NCI-H146 treated with DMSO at 0.1 percent for 48 hours (cell line): ENCODE measurements around the gene ZDHHC14.
A peak's percentile ranks its signal among the peaks of the same experiment; 100 is the strongest.

Experiments used
- DNase-seq: peaks from one replicate; lab custom pipeline; 2025; ENCODE audit not compliant: unreplicated experiment; lab: John Stamatoyannopoulos, UW

The ZDHHC14 gene

GRCh38 chr6:157635388-157636244 is 254.6 kb downstream of the ZDHHC14 start:
- no peak for DNase-seq

- DNase-seq, result no peak
Observed at GRCh38 chr6:157637516-157637915, 256.5 kb downstream of the ZDHHC14 start.

GRCh38 chr6:157637941-157638662 is 257.1 kb downstream of the ZDHHC14 start:
- no peak for DNase-seq

- no peak for DNase-seq
Observed at GRCh38 chr6:157638779-157639178, 257.8 kb downstream of the ZDHHC14 start.

- DNase-seq, result no peak
Observed at GRCh38 chr6:157640746-157641451, 259.9 kb downstream of the ZDHHC14 start.

- no peak for DNase-seq
Observed at GRCh38 chr6:157641837-157642236, 260.8 kb downstream of the ZDHHC14 start.

GRCh38 chr6:157642736-157643135 is 261.7 kb downstream of the ZDHHC14 start:
- no peak for DNase-seq

GRCh38 chr6:157644043-157644810 is 263.2 kb downstream of the ZDHHC14 start:
- no peak for DNase-seq

GRCh38 chr6:157645201-157645795 is 264.3 kb downstream of the ZDHHC14 start:
- DNase-seq, result no peak

- no peak for DNase-seq
Observed at GRCh38 chr6:157646012-157646411, 265.0 kb downstream of the ZDHHC14 start.

- no peak for DNase-seq
Observed at GRCh38 chr6:157647261-157647915, 266.4 kb downstream of the ZDHHC14 start.

- no peak for DNase-seq
Observed at GRCh38 chr6:157648561-157648960, 267.6 kb downstream of the ZDHHC14 start.

GRCh38 chr6:157649311-157650260 is 268.6 kb downstream of the ZDHHC14 start:
- DNase-seq, result peak; percentile 49

- DNase-seq, result peak; percentile 16
Observed at GRCh38 chr6:157650261-157650640, 269.3 kb downstream of the ZDHHC14 start.

- DNase-seq, result no peak
Observed at GRCh38 chr6:157650801-157651200, 269.8 kb downstream of the ZDHHC14 start.

- no peak for DNase-seq
Observed at GRCh38 chr6:157651731-157652490, 270.9 kb downstream of the ZDHHC14 start.

- DNase-seq, result no peak
Observed at GRCh38 chr6:157652601-157653363, 271.8 kb downstream of the ZDHHC14 start.
